Thyroid gland (tissue), 4 donors: ENCODE measurements around the gene CTXN3.

Experiments
- CTCF ChIP-seq, 6 experiments: fragments of 200-600 bp in 3 of 6; fragments of 450-650 bp in 3 of 6; sonication (generic) in 3 of 6; IDR thresholded peaks; one replicate each; pipeline ENCODE4 v1.5.1; 2016 to 2019; ENCODE audit warnings: antibody characterized with exemption in 6 of 6, mild to moderate bottlenecking in 2 of 6, inconsistent platforms in 1 of 6, moderate library complexity in 1 of 6
- POLR2A ChIP-seq, 2 donors: fragments of 450-650 bp; IDR thresholded peaks; one replicate each; pipeline ENCODE4 v1.6.1; 2017; ENCODE audit warnings: antibody characterized with exemption in 2 of 2, mild to moderate bottlenecking in 2 of 2, moderate library complexity in 1 of 2

- TF ChIP-seq CTCF (IDR thresholded peaks at IDR 0.05) (no peak), POLR2A (IDR thresholded peaks at IDR 0.05) (no peak)
Observed at GRCh38 chr5:127683008-127683407, 34.1 kb downstream of the CTXN3 start.
